ENCODE results near the gene RANBP3L. TPM values are rescaled to one million over a fixed set of nuclear protein-coding genes. Genes with fewer than 3 reads are reported as not detected.

Gene RANBP3L
- total and polyA plus RNA-seq, 4 donors, result 0.33 to 9.2 (median 2.1) TPM

- Histone ChIP-seq H3K4me1 (ENCODE audit: control insufficient read depth in 4 of 4, insufficient read depth in 4 of 4, low read length in 3 of 4) (peaks cover 3 to 9% (median 3%) of the 10 kb centered on the region in 4 donors), H3K27ac (ENCODE audit: low read depth in 1 of 2, low read length in 2 of 2) (no peak overlapping the region), H3K36me3 (ENCODE audit: control insufficient read depth in 4 of 4, insufficient read depth in 3 of 4, low read depth in 1 of 4, low read length in 3 of 4) (no peaks in the 10 kb centered on the region), H3K27me3 (ENCODE audit: control insufficient read depth in 4 of 4, insufficient read depth in 4 of 4, low read length in 3 of 4) (no peaks in the 10 kb centered on the region), H3K4me3 (ENCODE audit: low read depth in 1 of 3, low read length in 3 of 3) (no peak overlapping the region), H3K9ac (ENCODE audit: low read depth in 1 of 2, low read length in 2 of 2) (no peak overlapping the region), H3K9me3 (ENCODE audit: control insufficient read depth in 4 of 4, low read length in 3 of 4) (no peaks in the 10 kb centered on the region)
- TF ChIP-seq TAF1 (conservative IDR thresholded peaks at IDR 0.05), result no peak
- no peak for TF ChIP-seq HNF4A (conservative IDR thresholded peaks at IDR 0.05)
- TF ChIP-seq JUND (IDR thresholded peaks at IDR 0.05), result no peak
- TF ChIP-seq, protein P1, sequence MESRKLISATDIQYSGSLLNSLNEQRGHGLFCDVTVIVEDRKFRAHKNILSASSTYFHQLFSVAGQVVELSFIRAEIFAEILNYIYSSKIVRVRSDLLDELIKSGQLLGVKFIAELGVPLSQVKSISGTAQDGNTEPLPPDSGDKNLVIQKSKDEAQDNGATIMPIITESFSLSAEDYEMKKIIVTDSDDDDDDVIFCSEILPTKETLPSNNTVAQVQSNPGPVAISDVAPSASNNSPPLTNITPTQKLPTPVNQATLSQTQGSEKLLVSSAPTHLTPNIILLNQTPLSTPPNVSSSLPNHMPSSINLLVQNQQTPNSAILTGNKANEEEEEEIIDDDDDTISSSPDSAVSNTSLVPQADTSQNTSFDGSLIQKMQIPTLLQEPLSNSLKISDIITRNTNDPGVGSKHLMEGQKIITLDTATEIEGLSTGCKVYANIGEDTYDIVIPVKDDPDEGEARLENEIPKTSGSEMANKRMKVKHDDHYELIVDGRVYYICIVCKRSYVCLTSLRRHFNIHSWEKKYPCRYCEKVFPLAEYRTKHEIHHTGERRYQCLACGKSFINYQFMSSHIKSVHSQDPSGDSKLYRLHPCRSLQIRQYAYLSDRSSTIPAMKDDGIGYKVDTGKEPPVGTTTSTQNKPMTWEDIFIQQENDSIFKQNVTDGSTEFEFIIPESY (IDR thresholded peaks at IDR 0.05), result no peak
- TF ChIP-seq YY1 (IDR thresholded peaks at IDR 0.05), result no peak
- no peak for TF ChIP-seq HNF4G (IDR thresholded peaks at IDR 0.05)
- no peak for TF ChIP-seq MAX (IDR thresholded peaks at IDR 0.05)
- no peak for TF ChIP-seq CTCF (IDR thresholded peaks at IDR 0.05; ENCODE audit: low read depth, low read length, missing input control)
- no peak for TF ChIP-seq EGR1 (IDR thresholded peaks at IDR 0.05; ENCODE audit: low read depth in 2 of 2)
- no peak for TF ChIP-seq FOXA2 (IDR thresholded peaks at IDR 0.05)
- no peak for TF ChIP-seq GABPA (IDR thresholded peaks at IDR 0.05 in 1 of 2, conservative IDR thresholded peaks at IDR 0.05 in 1 of 2)
- TF ChIP-seq SP1 (IDR thresholded peaks at IDR 0.05), result no peak
- TF ChIP-seq NR2F2 (IDR thresholded peaks at IDR 0.05), result no peak
- no peak for DNase-seq (ENCODE audit: low spot score)
- WGBS, result 93% methylated on average over 2 of the region's 2 CpGs
These were observed 20.1 kb downstream of the RANBP3L start for GRCh38 chr5:36281626-36282025.

- Histone ChIP-seq H3K36me3 (ENCODE audit: control insufficient read depth in 4 of 4, insufficient read depth in 3 of 4, low read depth in 1 of 4, low read length in 3 of 4) (no peaks in the 10 kb centered on the region), H3K9ac (ENCODE audit: low read depth in 1 of 2, low read length in 2 of 2) (no peak overlapping the region), H3K9me3 (ENCODE audit: control insufficient read depth in 4 of 4, low read length in 3 of 4) (no peaks in the 10 kb centered on the region), H3K4me3 (ENCODE audit: low read depth in 1 of 3, low read length in 3 of 3) (no peak overlapping the region), H3K27ac (ENCODE audit: low read depth in 1 of 2, low read length in 2 of 2) (no peak overlapping the region), H3K27me3 (ENCODE audit: control insufficient read depth in 4 of 4, insufficient read depth in 4 of 4, low read length in 3 of 4) (no peaks in the 10 kb centered on the region), H3K4me1 (ENCODE audit: control insufficient read depth in 4 of 4, insufficient read depth in 4 of 4, low read length in 3 of 4) (peaks cover 3 to 17% (median 9%) of the 10 kb centered on the region in 4 donors)
- 77% methylated on average over 3 of the region's 3 CpGs for WGBS
- DNase-seq (ENCODE audit: low spot score), result no peak
- TF ChIP-seq, protein P1 (IDR thresholded peaks at IDR 0.05), result no peak
These were observed 22.5 kb downstream of the RANBP3L start for GRCh38 chr5:36279054-36279698.

Data from liver (tissue), 9 donors.